ENCODE measurements around the gene TREH.
A peak's percentile ranks its signal among the peaks of the same experiment; 100 is the strongest.
"Not testable (repeated sequence)": the region's sequence is repeated elsewhere in the genome, so short reads cannot be mapped to it uniquely, and the experiment has no call there.

Gene TREH

GRCh38 chr11:118628031-118628430 is 51.4 kb downstream of the TREH start:
- no peak for DNase-seq

DNA sequence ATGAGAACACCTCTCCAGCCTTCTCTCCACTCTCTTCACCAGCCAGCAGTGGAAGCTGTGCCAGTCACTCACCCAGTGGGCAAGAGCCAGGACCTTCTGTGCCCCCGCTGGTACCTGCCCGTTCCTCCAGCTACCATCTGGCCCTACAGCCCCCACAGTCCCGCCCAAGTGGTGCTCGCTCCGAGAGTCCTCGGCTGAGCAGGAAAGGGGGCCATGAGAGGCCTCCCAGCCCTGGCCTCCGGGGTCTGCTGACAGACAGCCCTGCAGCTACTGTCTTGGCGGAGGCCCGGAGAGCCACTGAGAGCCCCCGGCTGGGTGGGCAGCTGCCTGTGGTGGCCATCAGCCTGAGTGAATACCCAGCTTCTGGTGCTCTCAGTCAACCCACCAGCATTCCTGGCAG is 51.9 kb downstream of the TREH start:
- DNase-seq, result no peak

DNA sequence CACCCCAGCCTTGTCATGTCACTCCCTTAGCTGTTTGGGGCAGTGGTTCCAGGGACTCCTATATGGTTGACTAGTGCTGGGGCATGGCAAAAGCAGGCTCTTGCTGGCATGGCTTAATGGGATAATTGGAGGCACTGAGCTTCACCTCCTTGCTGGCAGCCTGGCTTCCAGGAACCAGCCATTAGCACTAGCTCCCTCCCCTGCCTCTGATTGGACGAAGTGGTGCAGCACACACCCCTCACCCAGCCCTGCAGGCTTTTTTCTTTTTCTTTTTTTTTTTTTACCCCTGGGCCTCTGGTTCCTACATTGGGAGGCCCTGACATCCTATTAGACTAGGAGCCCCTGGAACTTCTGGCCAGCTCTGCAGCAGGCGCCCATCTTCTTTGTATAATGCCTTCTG is 53.5 kb downstream of the TREH start:
- DNase-seq, result no peak

DNA sequence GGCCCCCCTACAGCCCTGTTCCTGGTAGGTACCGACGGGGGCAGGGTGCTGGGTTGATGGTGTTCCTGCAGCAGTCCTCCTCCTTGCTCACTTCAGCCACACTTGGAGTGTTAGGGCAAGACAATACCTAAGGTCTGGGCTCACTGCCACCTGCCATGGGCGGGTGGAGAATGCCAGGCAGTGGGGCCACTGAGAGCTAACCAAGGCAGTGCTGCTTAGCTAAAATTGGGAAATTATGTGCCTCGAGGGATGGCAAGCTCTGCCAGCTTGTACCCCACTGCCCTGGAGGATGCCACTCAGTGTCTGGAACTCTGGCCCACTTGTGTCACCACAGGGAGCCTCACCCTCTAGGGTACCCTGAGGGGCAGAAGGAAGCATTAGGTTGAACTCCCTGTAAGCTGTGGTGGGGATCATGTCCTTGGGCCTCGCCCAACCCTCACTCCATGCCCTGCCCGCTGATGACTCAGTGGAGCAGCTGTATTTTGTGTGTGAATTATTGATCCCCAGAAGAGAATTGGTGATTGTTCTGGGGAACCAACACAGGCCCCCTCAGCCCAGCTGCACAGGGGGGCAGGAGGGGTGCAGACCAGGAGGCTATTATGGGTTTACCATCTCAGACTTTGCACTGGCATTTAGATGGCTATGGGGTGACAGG is 54.3 kb downstream of the TREH start:
- DNase-seq, result no peak

DNA sequence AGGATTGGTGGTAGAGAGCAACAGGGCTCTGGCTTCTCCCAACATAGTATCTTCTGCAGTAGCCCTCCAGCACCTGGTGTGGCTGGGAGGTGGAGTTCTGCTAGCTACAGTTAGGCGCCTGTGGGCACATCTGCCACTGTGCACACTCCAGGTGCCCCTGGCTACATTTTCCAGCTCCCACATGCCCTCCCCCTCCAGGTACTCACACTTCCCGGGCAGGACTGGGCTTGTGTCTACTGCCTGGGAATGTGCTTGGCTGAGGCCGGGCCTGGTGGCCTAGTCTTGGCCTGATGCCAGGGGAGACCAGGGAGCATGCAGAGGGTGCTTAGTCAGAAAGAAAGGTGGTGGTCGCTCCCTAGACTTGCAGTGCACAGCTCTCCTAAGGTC is 56.2 kb downstream of the TREH start:
- no peak for DNase-seq

DNA sequence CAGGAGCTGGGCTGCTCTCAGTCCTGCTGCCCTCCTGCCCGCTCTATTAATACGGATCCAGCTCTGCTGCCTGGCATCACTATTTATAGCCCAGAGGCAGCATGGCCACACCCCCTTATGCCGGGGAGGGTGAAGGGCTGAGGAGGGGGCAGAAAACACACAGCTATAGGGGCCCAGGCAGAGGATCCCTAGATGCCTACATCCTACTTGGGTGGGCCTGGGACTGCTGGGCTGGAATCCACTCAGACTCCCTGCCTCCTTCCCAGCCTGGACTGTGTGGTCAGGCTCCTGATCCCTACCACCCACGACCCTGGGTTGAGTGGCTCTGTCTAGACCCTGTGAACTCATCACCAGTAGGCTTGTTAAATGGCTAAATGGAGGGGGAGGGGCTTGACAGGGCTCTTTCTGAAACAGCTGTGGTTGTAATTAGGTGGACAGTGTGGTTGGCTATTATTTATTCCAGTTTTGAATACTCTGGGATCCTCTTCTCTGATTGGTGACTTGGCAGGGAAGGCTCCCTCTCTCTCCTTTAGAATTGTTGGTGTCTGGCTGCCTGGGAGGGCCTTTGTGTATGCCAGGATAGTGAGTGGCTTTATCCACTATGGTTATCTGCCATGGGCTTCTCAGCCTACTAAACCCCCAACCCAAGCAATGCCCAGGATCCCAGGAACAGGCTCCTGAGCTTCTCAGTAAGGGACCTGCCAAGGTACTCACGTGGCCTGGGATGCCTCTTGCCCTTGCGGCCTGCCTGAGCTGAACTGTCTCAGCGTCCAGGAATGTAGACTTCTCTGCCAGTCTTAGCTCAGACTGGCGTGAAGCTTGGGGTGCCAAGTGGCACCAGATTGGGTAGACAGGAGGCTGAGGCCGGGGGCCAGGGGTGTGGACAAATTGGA is 56.8 kb downstream of the TREH start:
- peak; percentile 71 for DNase-seq

GRCh38 chr11:118621784-118622375 is 57.6 kb downstream of the TREH start:
- no peak for DNase-seq

- peak; percentile 89 for DNase-seq
Measured at GRCh38 chr11:118621071-118621783, 58.2 kb downstream of the TREH start.

- DNase-seq, result no peak
Measured at GRCh38 chr11:118620529-118621070, 58.9 kb downstream of the TREH start.

- DNase-seq, result peak; percentile 96
Measured at GRCh38 chr11:118619444-118620197, 59.8 kb downstream of the TREH start.

DNA sequence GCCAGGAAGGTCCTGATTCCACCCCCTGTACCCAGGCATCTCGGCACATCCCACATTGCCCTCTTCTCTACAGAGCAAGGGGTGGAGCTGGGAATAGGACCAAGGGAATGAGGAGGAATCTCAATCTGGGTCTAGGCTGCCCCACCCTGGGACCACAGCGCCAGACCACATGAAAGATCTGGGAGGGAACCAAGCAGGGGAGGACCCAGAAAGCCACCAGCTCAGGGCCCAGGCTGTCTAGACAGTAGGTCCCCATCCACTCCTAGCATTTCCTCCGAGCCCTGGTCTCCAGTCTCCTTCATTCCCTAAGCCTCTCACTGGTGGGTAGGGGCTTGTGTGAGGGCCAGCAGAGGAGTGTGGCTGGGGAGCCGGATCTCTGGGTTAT is 60.5 kb downstream of the TREH start:
- peak; percentile 83 for DNase-seq

DNA sequence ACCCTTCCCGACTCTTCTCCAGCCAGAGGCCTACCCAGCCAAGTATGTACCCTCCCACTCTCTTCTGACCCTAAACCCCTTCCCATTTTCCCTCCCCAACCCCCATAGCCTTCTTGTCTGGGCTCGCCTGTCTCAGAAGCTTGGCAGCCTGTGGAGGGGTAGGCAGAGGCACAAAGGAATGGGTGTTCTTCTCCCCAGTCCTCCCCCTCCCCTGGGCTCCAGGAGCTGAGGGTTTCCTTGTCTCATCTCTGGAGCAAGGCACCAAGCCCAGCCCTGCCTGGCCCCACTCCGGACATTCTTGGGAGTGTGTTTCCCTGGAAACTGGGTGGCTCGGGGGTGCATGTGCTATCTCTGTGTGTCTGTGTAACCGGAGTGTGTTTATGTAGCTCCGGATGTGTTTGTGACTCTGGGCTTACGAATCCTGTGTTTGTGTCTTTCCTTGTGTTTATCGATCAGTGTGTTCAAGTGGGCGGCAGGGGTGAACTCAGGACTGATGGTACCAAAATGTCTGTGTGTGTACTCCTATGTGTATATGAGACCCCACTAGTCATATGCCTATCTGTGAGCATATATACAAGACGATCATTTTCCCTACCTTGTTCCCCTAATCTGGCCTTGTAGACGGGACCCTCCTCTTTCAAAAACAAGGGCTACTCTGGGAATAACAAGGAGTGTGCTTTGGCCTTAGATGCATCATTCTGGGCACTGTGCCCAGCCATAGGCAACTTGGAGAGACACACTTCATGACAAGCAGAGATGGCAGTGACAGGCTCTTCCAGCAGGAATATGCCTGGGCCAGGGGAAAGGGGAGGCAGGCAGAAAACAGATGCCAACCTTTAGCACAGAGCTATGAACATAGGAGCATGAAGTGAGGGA is 61.1 kb downstream of the TREH start:
- peak; percentile 92 for DNase-seq

GRCh38 chr11:118615976-118616371 is 63.5 kb downstream of the TREH start:
- no peak for DNase-seq

DNA sequence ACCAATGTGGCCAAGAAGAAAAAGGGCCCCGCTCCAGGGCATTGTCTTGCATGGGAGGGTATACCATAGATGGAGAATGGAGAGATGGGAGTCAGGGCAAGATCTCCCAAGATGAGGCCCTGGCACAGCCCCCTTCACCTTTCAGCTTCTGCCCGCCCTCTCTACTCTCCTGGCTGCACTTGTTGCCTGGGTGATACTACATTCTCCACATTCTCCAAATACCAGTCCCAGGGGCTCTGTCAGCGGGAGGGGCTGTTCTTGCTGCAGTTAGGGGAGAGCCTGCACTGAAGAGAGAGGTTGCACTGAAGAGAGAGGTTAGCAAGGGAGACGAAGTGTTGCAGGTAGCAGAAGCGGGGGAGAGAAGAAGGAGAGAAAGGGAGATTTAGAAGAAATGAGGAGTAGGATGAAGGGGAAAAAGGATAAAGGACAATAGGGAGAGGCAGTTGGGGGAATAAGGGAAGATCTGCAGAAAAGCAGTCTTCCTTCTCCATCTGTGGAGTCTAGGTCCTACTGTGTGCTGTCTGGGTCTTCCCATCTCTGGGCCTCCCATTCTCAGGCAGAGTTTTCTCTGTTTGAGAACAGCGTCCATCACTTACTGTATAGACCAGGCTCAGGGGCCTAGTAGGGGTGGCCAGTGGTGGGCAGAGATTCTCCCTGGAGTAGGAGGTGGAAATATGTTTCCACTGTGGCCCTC is 64.0 kb downstream of the TREH start:
- DNase-seq, result no peak

GRCh38 chr11:118614511-118614910 is 64.9 kb downstream of the TREH start:
- no peak for DNase-seq

DNA sequence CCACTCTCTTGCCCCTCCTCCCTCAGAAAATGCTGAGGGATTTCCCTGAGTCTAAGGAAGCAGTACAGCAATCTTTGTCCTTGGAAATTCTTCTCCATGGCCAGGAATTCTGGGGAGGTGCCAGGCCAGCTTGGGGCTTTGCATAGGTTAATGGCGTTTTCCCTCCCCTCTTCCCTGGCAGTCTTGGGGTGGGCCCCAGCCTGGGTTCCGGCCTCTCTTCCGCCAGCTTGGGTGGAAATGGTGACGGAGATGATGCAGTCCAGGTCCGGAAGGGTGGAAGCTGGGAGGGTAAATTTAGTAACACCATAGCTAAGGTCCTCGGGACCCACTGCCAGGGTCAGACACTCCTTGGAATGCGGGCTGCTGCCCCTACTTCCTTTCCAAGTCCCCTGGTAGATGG is 67.1 kb downstream of the TREH start:
- no peak for DNase-seq

GRCh38 chr11:118611433-118611795 is 68.0 kb downstream of the TREH start:
- DNase-seq, result not testable (repeated sequence)

GRCh38 chr11:118610773-118611432 is 68.5 kb downstream of the TREH start:
- peak; percentile 47 for DNase-seq

DNA sequence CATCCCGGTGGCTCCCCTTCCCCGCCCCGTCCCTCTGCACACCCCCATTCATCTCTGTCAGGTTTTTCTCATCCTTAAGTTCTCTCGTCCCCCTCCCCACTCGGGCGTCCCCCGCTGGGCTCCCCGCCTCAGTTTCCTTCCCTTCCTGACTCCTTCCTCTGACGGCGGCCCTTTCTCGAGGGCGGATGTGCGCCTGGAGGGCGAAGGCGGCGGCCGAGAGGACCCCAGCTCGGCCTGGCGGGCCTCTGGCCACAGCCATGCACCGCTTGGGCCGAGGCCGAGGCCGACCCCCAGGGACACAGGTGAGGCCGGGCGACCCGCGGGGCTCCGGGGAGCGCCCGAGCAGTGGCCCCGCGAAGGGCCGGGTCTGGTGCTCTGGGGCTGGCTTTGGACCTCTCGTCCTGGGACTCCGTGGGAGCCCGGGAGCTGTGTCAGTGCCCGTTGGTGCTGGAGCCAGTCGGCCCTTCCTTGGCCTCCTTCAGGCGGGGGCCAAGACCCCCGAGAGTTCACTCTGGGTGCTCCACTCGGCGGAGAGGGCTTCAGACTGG is 69.2 kb downstream of the TREH start:
- no peak for DNase-seq
